SKM-1 treated with dmso at 0.1 percent for 144 hours (cell line): ENCODE results near the gene ZBTB39.
"Not testable (repeated sequence)": the region's sequence is repeated elsewhere in the genome, so short reads cannot be mapped to it uniquely, and the experiment has no call there.

ENCODE experiments used
- DNase-seq: peaks from one replicate; lab custom pipeline; 2025; ENCODE audit not compliant: unreplicated experiment; lab: John Stamatoyannopoulos, UW

ZBTB39 gene

DNA sequence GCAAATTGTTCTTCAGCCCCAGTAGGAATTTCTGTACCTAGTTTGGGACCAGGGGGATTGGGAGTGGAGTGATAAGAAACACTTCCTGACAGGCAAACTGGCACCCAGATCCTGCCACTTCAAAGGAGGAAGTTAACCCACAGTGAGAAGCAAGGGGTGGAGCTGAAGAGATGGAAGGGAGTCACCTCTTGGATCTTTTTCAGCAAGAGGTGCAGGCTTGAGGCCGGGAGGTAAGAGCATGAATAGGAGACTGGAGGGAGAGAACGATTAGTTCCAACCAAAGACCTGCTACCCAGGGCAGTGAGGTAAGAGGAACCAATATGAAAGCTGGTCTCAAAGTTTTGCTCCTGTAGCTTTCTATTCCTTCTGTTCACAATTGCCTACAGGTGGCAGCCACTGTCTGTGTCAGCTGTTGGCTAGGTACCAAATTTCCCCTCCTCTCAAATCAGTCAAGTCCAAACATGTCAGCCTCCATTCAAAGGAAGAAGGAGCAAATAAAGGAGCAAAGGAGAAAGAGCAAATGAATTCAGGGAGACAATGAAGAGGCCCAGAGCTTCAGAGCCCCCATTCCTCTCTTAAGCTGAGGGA is 24.9 kb upstream of the ZBTB39 start:
- no peak for DNase-seq

DNA sequence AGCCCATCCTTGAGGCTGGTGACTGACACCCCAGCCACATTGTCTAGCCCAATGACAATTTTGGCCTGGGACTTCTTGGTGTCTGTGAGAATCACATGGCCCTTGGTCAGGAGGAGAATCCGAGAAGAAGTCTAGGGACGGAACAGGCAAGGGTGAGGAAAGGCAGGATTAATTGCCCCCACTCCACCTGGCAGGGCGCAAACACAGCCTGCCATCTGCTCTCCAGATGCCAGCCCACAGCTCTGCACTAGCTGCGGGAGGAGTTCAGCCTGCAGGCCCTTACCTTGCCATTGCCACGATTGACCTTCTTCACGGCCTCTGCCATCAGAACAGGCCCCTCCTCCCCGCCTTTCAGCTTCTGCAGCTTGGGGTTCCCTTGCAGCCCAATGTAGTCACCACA is 23.1 kb upstream of the ZBTB39 start:
- no peak for DNase-seq

DNA sequence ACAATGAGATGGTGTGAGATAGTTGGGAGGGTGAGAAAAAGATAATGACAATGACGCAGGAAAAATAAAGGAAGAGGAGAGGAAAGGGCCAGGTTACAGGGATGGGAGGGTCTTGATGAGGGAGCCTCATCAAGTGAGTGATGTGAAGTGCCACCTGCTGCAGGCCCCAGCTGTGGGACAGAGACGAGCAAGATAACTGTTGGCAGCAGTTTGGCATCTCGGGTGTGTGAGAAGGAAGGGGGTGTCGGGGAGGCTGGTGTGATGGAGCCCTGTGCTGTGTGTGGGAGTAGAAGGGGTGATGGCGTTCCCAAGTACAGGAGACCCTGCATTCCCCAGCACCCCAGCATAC is 21.4 kb upstream of the ZBTB39 start:
- no peak for DNase-seq

DNA sequence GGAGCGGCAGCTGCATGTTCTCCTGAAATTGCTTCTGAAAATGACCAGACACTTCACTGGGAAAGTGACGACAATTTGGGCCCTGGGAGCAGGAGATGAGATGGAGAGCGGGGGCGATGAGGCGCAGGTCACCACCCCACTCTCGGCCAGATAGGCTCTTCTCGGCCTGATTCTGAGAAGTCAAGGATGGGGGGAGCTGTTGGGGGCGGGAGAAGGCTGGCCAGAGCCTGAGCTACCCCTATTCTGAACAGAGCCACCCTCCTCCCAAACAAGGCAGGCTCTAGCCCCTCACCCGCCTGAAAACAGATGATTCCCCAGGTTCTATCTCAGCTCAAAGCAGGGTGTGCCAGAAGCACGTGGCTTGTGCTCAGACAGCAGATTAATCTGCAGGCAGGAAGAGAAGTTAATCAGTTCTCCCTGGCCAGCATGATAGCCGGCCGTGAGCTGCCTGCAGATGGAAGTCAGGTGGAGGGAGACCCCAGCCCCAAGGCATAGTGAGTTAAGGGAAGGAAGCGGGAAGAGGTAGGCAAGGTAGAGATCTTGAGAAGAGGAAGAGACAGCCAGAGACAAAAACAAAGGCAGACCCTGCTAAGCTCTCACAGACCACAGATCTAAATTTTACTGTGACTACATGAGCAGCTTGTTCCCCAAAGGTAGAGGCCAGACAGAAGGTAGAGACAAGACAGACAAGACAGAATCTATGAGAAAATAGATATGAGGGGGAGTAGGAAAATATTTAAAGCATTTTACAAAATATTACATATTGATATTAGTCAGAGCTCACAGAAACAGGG is 20.9 kb upstream of the ZBTB39 start:
- no peak for DNase-seq

DNA sequence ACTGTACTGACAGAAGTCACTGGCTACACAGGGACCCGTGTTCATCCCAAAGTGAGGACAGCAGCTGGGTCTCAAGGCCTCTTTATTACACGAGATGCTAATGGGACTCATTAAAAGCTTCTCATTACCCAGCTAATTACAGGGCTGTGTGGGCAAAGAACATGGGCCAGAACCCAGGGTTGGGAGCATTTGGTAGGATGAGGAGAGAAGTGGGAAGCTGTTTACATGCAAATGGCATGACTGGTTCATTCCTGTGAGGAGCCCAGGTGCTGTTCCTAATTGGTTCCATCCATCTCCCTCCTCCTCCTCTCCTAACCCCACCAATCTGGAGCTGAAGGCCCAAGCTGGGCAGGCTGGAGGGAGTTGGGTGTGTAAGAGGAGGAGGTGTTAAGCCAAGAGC is 18.9 kb upstream of the ZBTB39 start:
- DNase-seq = no peak

DNA sequence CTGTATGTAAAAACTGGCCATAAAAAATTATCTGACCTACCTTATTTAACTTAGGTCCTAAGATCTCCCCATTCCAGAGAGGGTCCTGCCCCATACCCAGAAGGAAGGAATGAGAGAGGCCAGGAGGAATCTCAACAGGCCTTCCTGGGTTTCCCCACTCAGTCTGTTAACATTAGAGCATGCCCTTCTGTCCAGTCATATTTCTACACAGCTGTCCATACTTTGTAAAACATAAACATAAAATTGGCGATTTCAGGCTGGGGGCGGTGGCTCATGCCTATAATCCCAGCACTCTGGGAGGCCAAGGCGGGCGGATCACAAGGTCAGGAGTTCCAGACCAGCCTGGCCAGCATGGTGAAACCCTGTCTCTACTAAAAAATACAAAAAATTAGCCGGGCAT is 16.0 kb upstream of the ZBTB39 start:
- not testable (repeated sequence) for DNase-seq

DNA sequence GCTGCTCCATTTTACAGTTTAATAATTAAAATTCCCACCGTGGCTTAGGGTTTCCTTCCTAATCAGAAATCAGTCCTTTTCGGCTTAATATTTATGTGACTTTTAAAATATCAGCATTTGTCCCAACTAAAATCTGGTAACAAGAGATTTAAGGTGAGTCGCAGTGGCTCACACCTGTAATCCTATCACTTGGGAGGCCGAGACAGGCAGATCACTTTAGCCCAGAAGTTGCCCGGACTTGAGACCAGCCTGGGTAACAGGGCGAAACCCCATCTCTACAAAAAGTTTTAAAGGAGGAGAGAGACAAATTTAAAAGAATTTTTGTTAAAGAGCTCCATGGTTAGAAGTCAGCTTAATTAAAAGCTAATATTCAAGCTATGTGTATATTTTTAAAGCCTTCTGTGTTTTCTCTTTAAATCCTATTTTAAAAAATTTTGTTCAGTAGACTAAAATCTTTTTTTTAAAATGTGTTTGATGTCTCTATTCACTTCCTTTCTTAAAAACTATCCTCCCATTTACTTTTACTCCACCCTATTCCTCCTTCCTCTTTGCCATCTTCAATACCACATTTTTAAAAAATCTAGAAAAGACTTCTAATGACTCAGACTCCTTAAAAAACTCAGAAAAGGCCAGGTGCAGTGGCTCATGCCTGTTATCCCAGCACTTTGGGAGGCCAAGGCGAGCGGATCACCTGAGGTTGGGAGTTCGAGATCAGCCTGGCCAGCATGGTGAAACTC is 13.8 kb upstream of the ZBTB39 start:
- no peak for DNase-seq

DNA sequence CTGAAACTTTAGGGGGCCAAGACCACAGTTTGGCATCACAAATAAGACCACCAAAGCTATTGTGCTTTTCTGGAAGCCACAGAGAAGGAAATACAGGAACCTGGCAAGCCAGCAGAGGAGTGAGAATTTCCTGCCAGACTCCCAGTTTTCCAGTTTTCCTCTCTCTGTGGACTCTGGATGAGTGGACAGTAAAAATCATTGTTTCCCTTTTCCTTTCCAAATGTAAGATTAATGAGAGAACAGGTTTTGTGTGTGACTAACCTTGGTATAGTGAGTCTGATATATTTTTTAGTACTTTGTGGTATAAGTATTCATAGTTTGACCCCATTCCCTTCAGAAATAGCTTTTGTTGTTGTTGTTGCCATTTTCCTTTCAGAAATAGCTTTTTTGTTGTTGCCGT is 12.6 kb upstream of the ZBTB39 start:
- DNase-seq = no peak

DNA sequence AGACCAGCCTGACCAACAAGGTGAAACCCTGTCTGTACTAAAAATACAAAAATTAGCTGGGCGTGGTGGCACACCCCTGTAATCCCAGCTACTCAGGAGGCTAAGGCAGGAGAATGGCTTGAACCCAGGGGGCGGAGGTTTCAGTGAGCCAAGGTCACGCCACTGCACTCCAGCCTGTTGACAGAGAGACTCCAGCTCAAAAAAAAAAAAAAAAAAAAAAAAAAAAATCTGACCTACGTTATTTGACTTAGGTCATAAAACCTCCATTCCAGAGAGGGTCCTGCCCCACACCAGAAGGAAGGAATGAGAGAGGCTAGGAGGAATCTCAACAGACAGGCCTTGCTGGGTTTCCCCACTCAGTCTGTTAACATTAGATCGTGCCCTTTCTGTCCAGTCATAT is 12.0 kb upstream of the ZBTB39 start:
- not testable (repeated sequence) for DNase-seq

DNA sequence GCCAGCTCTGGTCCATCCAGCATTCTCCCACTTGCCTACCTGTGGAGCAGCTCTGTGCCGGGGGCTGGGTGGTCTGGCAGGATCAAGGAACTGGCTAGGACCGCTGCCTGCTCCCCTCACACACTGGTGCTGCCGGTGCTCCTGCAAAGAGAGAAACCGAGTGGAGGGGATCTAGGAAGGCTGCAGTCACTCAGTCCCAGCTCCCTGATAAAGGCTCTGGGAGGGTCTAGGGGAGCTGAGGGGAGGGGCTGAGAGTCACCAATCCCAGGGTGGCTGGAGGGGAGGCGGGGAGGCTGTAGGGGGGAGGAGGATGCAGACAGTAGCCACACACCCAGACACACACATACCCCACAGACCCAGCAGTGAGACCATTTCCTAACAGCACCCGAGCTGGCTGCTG is 10.0 kb upstream of the ZBTB39 start, which contains the start of gene TAC3:
TAC3 (minus strand) TSS at position 182 of the 400 bp plus-strand sequence. CDS start 732 bp downstream, outside the sequence.
- DNase-seq = no peak

DNA sequence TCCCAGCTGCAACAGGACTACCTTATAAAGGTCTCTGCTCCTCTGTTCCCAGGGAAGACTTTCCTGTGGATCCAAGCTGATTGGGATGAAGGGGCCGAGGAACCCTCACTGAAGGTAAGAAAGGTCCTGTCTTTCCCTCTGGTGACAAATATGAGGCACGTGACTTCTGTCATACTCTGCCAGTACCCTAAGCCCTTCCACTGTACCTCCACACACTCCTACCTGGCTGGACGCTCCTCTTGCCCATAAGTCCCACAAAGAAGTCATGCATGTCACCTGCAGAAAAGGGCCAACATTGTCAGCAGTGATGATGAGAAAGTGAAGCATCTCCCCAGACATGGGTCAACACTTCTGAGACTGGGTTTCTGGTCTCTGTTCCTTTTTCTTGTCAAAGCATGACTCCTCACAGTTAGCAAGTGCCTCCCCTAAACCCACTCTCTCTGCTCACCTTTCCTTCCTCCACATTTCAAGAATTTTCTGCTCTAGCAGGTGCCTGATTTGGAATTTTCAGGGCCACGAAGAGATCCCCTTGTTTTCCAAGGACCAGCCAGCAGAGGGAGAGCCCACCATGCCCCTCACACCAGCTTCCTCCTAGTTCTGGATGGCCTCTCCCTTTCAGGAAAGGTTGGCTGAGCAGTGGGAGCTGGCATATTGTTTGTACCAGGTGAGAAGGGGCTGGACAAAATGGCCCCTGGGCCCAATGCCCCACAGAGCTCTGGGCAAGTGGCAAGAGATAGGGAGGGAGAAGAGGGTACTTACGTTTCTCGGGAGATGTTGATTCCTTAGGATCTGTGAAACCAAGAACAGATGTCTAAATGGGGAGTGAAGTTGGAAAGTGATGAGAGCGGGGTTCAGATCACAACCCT is 6.5 kb upstream of the ZBTB39 start:
- no peak for DNase-seq

DNA sequence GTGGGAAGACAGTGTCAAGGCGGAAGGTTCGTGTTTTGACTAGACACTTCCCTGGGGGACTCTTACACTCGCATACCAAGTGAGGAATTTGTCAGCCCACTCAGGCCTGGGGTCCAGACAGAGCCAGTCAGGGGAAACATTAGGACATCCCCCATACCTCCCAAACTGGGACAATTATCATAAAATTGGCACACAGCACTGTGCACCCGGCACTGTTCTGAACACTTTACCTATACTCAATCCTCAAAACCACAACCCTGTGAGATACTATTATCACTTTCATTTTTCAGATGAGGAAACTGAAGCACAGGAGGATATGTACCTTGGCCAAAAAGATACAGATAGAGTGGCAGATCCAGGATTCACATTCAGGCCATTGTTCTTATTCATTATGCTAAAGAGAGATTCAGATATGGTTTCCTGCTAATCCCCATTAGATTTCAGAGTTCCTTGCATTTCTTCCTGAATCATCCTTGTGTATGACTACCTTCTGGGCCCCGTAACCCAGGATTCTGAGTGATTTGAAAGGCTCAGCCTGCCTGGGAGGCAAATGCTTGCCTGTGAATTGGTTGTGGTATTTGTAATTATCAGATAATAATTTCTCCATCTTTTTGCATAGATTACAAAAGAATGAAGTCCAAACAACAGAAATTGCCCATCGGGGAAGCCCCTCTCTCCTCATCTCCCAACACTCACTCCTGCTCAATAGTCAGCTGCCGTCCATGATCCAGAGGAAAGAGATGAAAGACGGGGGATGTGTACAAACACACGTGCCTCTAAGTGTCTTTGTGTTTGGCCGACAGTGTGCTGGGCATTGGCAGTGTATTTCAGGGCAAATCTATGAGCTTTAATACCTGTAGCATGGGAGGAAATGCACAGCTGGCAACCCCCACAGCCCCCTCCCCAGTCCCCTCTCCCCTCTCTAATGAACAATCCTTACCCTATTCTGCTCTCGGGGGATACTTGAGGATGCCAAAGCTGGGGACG is 5.4 kb upstream of the ZBTB39 start:
- no peak for DNase-seq

DNA sequence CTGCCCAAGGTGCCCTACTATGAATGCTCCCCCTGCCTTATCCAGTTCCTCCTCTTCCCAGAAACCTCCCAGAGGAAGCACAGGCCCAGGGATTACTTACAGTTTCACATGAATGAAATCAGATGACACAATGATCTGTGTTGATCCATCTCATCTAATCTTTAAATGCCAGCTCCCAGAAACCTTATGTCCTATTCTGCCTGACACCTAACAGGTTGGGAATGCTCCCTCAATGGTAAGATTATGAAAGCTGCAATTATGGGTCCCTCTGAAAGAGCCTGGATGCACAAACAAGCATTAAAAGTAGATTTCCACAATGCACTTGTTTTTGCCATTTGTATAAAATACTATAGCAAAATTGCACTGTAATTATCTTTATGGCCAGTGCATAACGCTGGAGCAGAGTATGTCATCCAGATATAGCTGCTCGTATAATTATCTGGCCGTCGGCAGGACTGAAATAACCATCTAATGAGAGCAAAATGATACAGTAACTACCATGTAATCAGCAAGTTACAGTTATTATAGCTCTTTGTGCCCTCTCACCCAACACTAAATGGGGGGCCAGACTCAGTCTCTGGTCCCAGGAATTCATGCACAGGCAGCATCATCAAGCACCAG is 4.4 kb upstream of the ZBTB39 start:
- no peak for DNase-seq

DNA sequence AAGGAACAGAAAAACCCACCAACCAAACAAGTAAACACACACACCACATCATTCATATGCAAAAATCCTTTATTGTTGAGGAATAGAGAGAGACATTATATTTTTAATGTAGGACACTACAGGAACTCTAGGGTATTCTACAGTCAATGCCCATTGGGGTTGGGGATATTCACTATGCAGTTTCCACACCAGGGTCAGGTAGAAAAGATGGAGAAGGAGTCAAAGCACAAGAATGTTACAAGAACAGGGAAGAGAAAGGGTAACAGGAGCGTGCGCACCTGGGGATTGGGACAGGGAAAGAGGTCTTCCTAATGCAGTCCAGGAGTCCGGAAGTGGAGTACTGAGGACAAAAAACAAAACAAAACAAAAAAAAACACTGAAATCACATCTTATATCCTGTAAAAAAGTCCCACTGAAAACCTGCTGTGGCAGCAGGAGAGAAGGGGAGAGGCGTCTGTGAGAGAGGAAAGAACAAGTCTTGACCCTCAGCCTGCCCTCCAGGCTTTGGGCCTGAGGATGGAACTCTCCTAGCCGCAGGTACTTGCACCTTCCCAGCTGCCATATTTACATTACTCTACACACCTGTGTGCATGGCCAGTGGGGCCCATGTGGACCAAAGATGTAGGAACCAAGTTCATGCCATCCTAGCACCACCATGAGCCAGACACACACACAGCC is 3.7 kb upstream of the ZBTB39 start:
- DNase-seq = no peak

DNA sequence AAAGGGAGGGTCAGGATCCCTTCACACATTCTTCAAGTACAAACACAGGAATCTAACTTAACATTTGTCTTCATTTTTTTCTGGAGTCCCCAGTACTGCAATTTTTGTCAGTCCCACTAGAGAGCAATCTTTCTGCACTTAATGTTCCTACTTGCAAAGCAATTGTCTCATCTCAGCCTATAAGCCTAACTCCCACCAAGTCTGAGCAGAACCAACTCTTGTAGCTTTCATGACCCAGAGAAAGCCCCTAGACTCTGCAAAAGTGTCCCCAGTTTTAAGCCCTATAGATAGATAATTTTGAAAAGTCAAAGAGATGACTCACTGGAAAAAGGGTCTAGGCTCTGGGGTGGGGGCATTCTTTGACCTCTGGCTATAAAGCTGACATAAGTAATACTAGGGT is 1.8 kb upstream of the ZBTB39 start:
- DNase-seq = peak; percentile 40

DNA sequence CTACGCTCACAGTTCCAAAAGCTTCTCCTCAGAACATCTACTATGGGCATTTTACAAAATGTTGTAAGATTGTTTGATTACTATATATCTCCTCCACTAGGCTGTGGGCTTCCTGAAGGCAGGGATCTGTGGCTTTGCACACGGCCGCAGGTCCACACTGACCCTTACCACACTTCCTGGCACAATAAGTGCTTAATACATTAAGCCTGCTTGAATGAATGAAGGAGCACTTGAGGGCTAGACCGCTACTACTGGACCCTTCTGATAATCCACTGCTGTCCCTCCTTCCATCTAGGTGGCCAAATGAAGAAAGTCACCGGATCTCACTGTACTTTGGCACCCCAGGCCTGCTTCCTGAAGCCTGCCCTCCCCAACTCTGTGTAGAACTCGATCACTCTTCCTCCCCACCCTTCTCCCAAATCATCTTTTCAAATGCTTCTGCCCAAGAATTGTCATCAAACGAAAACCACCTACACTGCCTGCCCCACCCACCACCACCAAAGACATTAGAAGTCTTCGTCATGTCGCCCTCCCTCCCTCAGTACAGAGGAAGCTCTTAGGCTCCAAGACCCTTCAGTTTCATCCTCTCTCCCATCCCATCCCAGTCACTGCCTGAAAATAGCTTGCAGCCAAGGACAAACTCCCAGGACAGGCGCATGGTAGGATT is 596 bp upstream of the ZBTB39 start:
- no peak for DNase-seq

DNA sequence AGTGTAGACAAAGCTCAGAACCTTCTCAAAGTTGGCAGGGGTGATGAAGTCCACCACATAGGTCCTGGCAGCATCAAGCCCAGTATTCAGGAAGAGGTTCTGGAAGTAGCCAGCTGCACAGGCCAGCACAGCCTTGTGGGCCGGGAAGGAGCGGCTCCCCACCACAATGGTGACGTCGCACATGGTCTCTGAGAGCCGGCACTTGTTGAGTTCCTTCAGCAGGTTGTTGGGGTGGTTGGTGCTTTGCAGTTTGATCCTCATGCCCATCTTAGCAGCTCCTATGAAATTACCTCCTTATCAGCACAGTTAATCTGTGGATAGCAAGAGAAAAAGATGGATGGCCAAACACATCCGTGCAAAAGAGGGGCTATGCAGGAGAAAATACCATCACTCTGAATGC is 1.7 kb downstream of the ZBTB39 start:
- DNase-seq = no peak

DNA sequence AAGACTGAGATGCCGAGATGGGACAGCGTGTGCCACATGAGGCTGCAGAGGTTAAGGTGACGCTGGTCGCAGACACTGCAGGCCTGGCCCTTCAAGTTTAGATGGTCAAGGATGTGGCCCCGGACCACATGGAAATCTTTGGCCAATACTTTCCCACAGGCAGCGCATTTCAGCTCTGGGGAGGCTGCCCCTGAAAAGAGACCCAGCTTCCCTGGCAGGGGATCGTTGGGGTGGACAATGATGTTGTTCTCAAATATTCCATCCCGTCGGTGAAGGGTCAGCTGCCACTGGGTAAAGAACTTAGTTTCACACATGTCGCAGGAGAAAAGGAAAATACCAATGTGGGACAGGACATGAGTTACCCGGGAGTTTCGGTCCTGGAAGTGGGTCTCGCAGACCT is 3.0 kb downstream of the ZBTB39 start:
- no peak for DNase-seq
